Measurements from ENCODE around the gene SLC4A7.

GRCh38 chr3:27462228-27462627, 22.0 kb downstream of the SLC4A7 start:
- TF ChIP-seq CTCF (conservative IDR thresholded peaks at IDR 0.05) (no peak), ZFX (IDR thresholded peaks at IDR 0.05) (no peak)

Measured in C4-2B (cell line).